ENCODE data around the gene VWA5B2.

Gene VWA5B2

DNA sequence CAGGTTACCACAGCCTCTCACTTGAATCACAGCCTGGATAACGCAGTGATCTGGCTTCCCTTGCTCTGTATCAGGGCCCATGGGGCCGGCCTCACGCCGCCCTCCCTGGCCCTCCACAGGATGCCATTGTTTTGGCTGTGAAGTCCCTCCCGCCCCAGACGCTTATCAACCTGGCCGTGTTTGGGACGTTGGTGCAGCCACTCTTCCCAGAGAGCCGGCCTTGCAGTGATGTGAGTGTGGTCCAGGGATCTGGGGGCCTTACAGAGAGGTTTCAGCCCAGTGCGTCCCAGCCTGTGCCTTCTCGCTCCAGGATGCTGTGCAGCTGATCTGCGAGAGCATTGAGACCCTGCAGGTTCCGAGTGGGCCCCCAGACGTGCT, 6.6 kb downstream of the VWA5B2 start:
- Histone ChIP-seq H3K36me3 (ENCODE audit: control insufficient read depth, insufficient read depth, low read length) (no peaks in the 10 kb centered on the region), H3K4me3 (replicated peaks; ENCODE audit: low read depth, low read length) (no peak overlapping the region), H3K27me3 (replicated peaks; ENCODE audit: control insufficient read depth, insufficient read depth, low read length) (no peaks in the 10 kb centered on the region)
- no peak for DNase-seq (ENCODE audit: extremely low read depth, insufficient read length)
- TF ChIP-seq, protein P1, sequence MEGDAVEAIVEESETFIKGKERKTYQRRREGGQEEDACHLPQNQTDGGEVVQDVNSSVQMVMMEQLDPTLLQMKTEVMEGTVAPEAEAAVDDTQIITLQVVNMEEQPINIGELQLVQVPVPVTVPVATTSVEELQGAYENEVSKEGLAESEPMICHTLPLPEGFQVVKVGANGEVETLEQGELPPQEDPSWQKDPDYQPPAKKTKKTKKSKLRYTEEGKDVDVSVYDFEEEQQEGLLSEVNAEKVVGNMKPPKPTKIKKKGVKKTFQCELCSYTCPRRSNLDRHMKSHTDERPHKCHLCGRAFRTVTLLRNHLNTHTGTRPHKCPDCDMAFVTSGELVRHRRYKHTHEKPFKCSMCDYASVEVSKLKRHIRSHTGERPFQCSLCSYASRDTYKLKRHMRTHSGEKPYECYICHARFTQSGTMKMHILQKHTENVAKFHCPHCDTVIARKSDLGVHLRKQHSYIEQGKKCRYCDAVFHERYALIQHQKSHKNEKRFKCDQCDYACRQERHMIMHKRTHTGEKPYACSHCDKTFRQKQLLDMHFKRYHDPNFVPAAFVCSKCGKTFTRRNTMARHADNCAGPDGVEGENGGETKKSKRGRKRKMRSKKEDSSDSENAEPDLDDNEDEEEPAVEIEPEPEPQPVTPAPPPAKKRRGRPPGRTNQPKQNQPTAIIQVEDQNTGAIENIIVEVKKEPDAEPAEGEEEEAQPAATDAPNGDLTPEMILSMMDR (IDR thresholded peaks at IDR 0.05; ENCODE audit: insufficient read depth, low read length, poor library complexity, severe bottlenecking), result no peak

DNA sequence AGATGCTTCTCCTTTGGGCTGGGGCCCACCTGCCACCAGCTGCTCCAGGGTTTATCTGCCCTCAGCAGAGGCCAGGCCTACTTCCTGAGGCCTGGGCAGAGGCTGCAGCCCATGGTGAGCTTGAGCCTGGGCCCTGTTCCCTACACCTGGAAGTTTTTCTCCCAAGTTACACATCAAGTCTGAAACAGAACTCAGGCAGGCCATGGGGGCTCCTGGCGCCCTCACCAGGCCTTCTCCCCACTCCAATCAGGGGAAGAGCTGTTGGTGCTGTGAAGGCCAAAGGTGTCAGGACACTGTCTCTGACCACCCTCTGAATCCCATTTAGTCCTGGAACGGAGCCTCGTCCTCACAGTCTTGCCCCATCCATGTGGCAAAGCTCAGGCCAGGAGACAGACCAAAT, 7.3 kb downstream of the VWA5B2 start:
- no peak for DNase-seq (ENCODE audit: extremely low read depth, insufficient read length)
- TF ChIP-seq, protein P1 (IDR thresholded peaks at IDR 0.05; ENCODE audit: insufficient read depth, low read length, poor library complexity, severe bottlenecking), result no peak
- no peak overlapping the region for H3K4me3 ChIP-seq (replicated peaks; ENCODE audit: low read depth, low read length)
- no peaks in the 10 kb centered on the region; the same call in 1 of the 2 replicates for H3K36me3 ChIP-seq (ENCODE audit: control insufficient read depth, insufficient read depth, low read length)
- H3K27me3 ChIP-seq (replicated peaks; ENCODE audit: control insufficient read depth, insufficient read depth, low read length), result no peaks in the 10 kb centered on the region

DNA sequence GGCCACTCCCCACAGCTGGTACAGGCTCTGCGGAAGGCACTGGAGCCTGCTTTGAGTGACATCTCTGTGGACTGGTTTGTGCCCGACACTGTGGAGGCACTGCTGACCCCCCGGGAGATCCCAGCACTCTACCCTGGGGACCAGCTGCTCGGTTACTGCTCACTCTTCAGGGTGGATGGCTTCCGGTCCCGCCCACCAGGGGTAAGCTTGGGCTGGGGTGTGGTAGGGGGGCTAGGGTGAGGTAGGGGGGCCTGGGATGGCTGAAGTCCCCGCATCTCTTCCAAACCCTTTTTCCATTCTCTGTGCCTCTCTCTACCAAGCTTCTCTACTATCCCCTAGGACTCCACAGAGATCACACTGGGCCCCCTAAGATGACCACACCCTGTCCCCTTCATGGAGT, 7.8 kb downstream of the VWA5B2 start:
- Histone ChIP-seq H3K27me3 (replicated peaks; ENCODE audit: control insufficient read depth, insufficient read depth, low read length) (no peaks in the 10 kb centered on the region), H3K4me3 (replicated peaks; ENCODE audit: low read depth, low read length) (no peak overlapping the region), H3K36me3 (ENCODE audit: control insufficient read depth, insufficient read depth, low read length) (peaks cover 2% of the 10 kb centered on the region)
- DNase-seq (ENCODE audit: extremely low read depth, insufficient read length), result no peak
- TF ChIP-seq, protein P1 (IDR thresholded peaks at IDR 0.05; ENCODE audit: insufficient read depth, low read length, poor library complexity, severe bottlenecking), result no peak

DNA sequence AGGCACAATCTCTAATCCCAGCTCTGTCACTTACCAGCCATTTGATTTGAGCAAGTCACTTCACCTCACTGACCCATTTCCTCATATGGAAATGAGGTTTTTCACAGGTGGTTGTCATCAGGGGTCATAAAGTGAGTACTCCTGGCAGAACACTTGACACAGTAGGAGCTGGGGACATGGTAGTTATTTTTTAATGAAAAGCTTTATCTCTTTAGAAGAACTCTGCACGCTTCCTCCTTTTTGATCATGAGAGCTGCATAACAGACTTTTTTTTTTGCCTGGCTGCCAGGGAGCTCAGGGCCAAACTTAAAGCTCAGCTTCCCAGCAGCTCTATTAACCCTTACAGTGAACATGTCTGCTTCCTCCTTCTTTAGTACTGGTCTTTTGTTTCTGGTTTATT, 8.4 kb downstream of the VWA5B2 start:
- TF ChIP-seq, protein P1 (IDR thresholded peaks at IDR 0.05; ENCODE audit: insufficient read depth, low read length, poor library complexity, severe bottlenecking), result no peak
- no peak for DNase-seq (ENCODE audit: extremely low read depth, insufficient read length)
- H3K36me3 ChIP-seq (ENCODE audit: control insufficient read depth, insufficient read depth, low read length), result peaks cover 8% of the 10 kb centered on the region
- H3K27me3 ChIP-seq (replicated peaks; ENCODE audit: control insufficient read depth, insufficient read depth, low read length), result no peaks in the 10 kb centered on the region
- H3K4me3 ChIP-seq (replicated peaks; ENCODE audit: low read depth, low read length), result no peak overlapping the region

DNA sequence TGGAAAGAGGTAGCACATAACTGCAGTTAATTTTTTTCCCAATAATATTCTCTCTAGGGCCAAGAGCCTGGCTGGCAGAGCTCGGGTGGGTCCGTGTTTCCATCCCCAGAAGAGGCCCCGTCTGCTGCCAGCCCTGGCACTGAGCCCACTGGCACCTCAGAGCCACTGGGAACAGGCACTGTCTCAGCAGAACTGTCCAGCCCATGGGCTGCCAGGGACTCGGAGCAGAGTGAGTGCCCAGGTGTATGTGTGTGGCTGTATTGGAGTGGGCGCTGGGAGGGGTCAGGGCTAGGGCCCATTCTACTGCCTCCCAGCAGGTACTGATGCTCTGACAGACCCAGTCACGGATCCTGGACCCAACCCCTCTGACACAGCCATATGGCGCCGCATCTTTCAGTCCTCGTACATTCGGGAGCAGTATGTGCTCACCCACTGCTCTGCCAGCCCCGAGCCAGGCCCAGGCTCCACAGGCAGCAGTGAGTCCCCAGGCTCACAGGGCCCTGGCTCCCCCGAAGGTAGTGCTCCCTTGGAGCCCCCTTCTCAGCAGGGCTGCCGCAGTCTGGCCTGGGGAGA, 8.9 kb downstream of the VWA5B2 start:
- Histone ChIP-seq H3K4me3 (replicated peaks; ENCODE audit: low read depth, low read length) (no peak overlapping the region), H3K36me3 (ENCODE audit: control insufficient read depth, insufficient read depth, low read length) (peaks cover 10% of the 10 kb centered on the region), H3K27me3 (replicated peaks; ENCODE audit: control insufficient read depth, insufficient read depth, low read length) (no peaks in the 10 kb centered on the region)
- TF ChIP-seq, protein P1 (IDR thresholded peaks at IDR 0.05; ENCODE audit: insufficient read depth, low read length, poor library complexity, severe bottlenecking), result no peak
- no peak for DNase-seq (ENCODE audit: extremely low read depth, insufficient read length)

DNA sequence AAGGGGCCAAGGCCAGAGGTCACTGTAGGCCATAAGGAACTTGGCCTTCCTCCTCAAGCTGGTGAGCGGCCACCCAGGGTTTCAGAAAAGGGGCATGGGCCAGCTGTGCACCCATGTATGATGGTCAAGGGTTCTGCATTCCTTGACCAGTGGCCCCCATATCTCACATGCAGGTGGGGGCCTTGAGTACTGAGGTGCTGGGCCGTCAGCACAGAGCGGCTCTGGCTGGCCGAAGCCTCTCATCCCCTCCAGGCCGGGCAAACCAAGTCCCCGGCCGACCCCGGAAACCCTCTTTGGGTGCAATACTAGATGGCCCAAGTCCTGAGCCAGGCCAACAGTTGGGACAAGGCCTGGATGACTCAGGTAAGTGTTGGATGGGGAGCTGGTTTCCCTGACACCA, 9.8 kb downstream of the VWA5B2 start:
- TF ChIP-seq, protein P1 (IDR thresholded peaks at IDR 0.05; ENCODE audit: insufficient read depth, low read length, poor library complexity, severe bottlenecking), result no peak
- no peaks in the 10 kb centered on the region for H3K27me3 ChIP-seq (replicated peaks; ENCODE audit: control insufficient read depth, insufficient read depth, low read length)
- DNase-seq (ENCODE audit: extremely low read depth, insufficient read length), result no peak

More for the DNA sequence above, 9.8 kb downstream of the VWA5B2 start:
- H3K36me3 ChIP-seq (ENCODE audit: control insufficient read depth, insufficient read depth, low read length), result peaks cover 16% of the 10 kb centered on the region
- H3K4me3 ChIP-seq (replicated peaks; ENCODE audit: low read depth, low read length), result no peak overlapping the region

Measured in GM06990 (cell line).